Small intestine (tissue), 7 donors: ENCODE results near the gene BCS1L. TPM values are rescaled to one million over a fixed set of nuclear protein-coding genes. Genes with fewer than 3 reads are reported as not detected.

Source experiments
- DNase-seq, 2 donors: peaks; one replicate each; pipeline versions ENCODE4 v3.0.0 to v3.0.0-alpha.2; 2013
- FAIRE-seq: peaks from 2 replicates; lab custom pipeline; 2012; peaks lifted over from hg19 to GRCh38; lab: Jason Lieb, UNC
- H3K27ac ChIP-seq, 3 donors: one replicate each; pipeline ENCODE4 v1.5.1; 2013; ENCODE audit warnings: low read length in 2 of 3, mild to moderate bottlenecking in 2 of 3, control low read depth in 1 of 3, inconsistent platforms in 1 of 3, low read depth in 1 of 3, moderate library complexity in 1 of 3
- H3K27me3 ChIP-seq, 3 donors: one replicate each; pipeline ENCODE4 v1.6.1; 2013; ENCODE audit warnings: low read length in 3 of 3, inconsistent platforms in 1 of 3; ENCODE audit not compliant: control insufficient read depth in 3 of 3, insufficient read depth in 3 of 3
- H3K36me3 ChIP-seq, 3 donors: one replicate each; pipeline ENCODE4 v1.6.1; 2013; ENCODE audit warnings: low read length in 3 of 3, inconsistent platforms in 1 of 3, low read depth in 1 of 3, mild to moderate bottlenecking in 1 of 3, moderate library complexity in 1 of 3; ENCODE audit not compliant: control insufficient read depth in 3 of 3, insufficient read depth in 2 of 3
- H3K4me1 ChIP-seq, 3 donors: one replicate each; pipeline ENCODE4 v1.6.1; 2013; ENCODE audit warnings: low read length in 2 of 3, inconsistent platforms in 1 of 3, low read depth in 1 of 3, mild to moderate bottlenecking in 1 of 3, moderate library complexity in 1 of 3; ENCODE audit not compliant: control insufficient read depth in 3 of 3, insufficient read depth in 2 of 3
- H3K4me3 ChIP-seq, 3 donors: one replicate each; pipeline ENCODE4 v1.5.1; 2013; ENCODE audit warnings: low read length in 3 of 3, control low read depth in 1 of 3, inconsistent platforms in 1 of 3, low read depth in 1 of 3, mild to moderate bottlenecking in 1 of 3, moderate library complexity in 1 of 3
- H3K9me3 ChIP-seq, 2 donors: one replicate each; pipeline ENCODE4 v1.6.1; 2013; ENCODE audit warnings: low read depth in 1 of 2, low read length in 1 of 2; ENCODE audit not compliant: control insufficient read depth in 2 of 2, insufficient read depth in 1 of 2
- WGBS, 3 donors: extraction: QIAGEN DNeasy Blood & Tissue Kit; methylation state at CpG; one replicate each; pipeline ENCODE4 v1.1.7; 2013; 5-methylcytosine and 5-hydroxymethylcytosine counted together
- polyA plus RNA-seq, 4 donors: library from polyadenylated mRNA; stranded (reverse) in 3 of 4; unstranded in 1 of 4; fragments of 200-250 nt in 3 of 4; fragments of 120-200 nt in 1 of 4; gene quantifications; one replicate each; pipeline versions ENCODE4 v1.2.1 to v1.2.3, GENCODE V29; 2013
- donor health status: healthy with polysubstance abuse.
- donor health status: control.
- donor health status: control.
- donor health status: Bipolar disorder and iron deficiency.
- donor health status: healthy.

BCS1L gene
- polyA plus RNA-seq, 4 donors: 18.9 to 42.7 (median 28.6) TPM

DNA sequence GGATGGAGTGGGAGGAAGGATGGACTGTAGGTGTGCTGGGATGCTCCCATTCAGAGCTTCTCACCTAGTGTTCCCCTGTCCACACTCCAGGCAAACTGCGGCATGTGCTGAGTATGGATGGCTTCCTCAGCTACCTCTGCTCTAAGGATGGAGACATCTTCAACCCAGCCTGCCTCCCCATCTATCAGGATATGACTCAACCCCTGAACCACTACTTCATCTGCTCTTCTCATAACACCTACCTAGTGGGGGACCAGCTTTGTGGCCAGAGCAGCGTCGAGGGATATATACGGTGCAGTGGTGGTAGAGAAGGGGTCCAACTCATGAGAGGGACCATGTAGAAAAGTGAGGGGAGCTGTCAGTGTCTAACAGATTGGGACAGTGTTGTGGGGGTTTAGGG, 31.5 kb upstream of the BCS1L start:
- WGBS, 3 donors: 87 to 92% (median 90%) methylated on average over 4 of the region's 4 CpGs
- Histone ChIP-seq H3K4me3 (no peak overlapping the region), H3K27ac (no peak overlapping the region), H3K9me3 (no peaks in the 10 kb centered on the region), H3K27me3 (no peaks in the 10 kb centered on the region), H3K4me1 (no peaks in the 10 kb centered on the region), H3K36me3 (no peaks in the 10 kb centered on the region)
- DNase-seq (no peak), FAIRE-seq (no peak)

DNA sequence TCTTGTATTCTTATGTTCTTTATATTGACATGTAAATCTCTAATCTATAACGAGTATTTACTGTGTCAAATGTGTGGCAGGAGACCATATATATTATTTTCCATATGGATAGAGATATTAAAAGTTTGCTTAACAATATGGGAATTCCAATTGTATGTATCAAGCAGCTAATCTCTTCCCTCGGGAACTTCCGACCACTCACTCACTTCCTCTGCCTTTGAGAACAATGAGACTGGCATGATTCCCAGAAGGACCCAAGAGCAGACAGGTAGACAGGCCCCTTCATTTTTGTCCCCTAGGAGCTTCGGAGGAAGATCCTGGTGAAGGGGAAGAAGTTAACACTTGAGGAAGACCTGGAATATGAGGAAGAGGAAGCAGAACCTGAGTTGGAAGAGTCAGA, 27.6 kb upstream of the BCS1L start:
- no peak overlapping the region for H3K4me3 ChIP-seq
- H3K27ac ChIP-seq: no peak overlapping the region
- WGBS, 3 donors: 47 to 65% (median 54%) methylated on average over 4 of the region's 4 CpGs
- H3K9me3 ChIP-seq: no peaks in the 10 kb centered on the region
- no peak for DNase-seq
- H3K36me3 ChIP-seq: peaks cover 4 to 25% (median 9%) of the 10 kb centered on the region in 3 donors
- FAIRE-seq: no peak
- H3K4me1 ChIP-seq: no peaks in the 10 kb centered on the region
- no peaks in the 10 kb centered on the region for H3K27me3 ChIP-seq

DNA sequence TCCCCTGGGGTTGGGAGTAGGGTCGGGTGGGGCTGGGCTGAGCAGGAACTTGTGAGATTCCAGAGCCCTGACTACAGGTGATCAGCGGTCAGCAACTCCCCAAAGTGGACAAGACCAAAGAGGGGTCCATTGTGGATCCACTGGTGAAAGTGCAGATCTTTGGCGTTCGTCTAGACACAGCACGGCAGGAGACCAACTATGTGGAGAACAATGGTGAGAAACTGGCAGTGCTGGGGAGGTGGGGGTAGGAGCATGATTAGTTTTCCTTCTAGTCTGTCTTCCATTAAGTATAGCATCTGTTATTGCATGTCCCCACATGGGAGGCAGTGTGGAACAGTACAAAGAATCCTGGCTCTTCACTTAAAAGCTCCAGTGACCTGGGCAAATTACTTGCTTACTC, 23.8 kb upstream of the BCS1L start:
- Histone ChIP-seq H3K27ac (no peak overlapping the region), H3K9me3 (no peaks in the 10 kb centered on the region), H3K4me1 (no peaks in the 10 kb centered on the region), H3K27me3 (no peaks in the 10 kb centered on the region), H3K4me3 (no peak overlapping the region), H3K36me3 (peaks cover 18 to 48% (median 24%) of the 10 kb centered on the region in 3 donors)
- FAIRE-seq (no peak), DNase-seq (no peak)
- WGBS, 3 donors: 92 to 96% (median 95%) methylated on average over 5 of the region's 5 CpGs

DNA sequence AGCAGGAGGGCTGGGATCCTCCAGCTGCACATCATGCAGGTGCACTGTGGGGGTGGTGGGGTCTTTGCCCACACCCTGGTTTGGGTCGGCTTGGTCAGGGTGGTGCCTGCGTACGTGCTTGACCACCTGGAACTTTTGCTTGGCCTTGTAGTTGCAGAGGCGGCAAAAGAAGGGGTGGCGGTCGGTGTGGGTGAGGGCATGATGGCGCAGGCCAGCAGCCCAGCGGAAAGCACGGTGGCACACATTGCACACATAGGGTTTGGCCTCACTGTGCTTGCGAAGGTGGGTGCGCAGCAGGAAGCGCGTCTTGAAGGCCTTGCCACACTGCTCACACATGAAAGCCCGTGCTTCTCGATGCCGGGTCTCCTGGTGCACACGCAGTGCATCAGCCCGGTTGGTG, 21.1 kb upstream of the BCS1L start:
- no peak for FAIRE-seq
- no peaks in the 10 kb centered on the region for H3K27me3 ChIP-seq
- no peaks in the 10 kb centered on the region for H3K4me1 ChIP-seq
- H3K36me3 ChIP-seq: peaks cover 20 to 69% (median 24%) of the 10 kb centered on the region in 3 donors
- no peak for DNase-seq
- H3K9me3 ChIP-seq: no peaks in the 10 kb centered on the region
- WGBS, 3 donors: 97 to 98% (median 97%) methylated on average over 18 of the region's 18 CpGs
- H3K27ac ChIP-seq: no peak overlapping the region
- H3K4me3 ChIP-seq: no peak overlapping the region

DNA sequence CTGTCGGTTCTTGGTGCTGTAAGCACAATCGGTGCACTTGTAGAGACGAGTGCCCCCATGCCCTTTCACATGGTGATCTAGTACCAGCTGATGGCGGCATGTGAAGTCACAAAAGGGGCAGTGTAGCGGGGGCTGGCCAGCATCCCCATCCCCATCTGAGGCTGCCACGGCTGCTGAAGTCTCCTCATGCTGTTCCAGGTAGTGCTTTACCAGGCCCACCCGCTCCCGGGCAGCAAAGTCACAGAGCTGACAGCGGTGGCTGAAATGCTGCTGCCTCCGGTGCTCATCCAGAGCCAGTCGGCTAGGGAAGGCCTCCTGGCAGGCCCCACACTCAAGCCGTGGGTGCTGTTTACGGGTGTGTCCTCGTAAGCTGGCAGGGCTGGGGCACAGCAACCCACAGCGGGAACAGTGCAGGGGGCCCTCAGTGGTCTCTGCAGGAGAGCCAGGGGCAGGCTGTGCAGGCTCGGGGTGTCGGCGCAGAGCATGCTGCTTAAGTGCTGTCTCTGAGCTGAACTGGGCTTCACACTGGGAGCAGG, 17.3 kb upstream of the BCS1L start:
- DNase-seq: no peak
- WGBS, 3 donors: 92 to 94% (median 93%) methylated on average over 16 to 18 of the region's 18 CpGs
- no peaks in the 10 kb centered on the region for H3K9me3 ChIP-seq
- FAIRE-seq: no peak
- no peak overlapping the region for H3K27ac ChIP-seq
- H3K27me3 ChIP-seq: no peaks in the 10 kb centered on the region
- peaks cover 0 to 20% (median 0%) of the 10 kb centered on the region in 3 donors for H3K4me1 ChIP-seq
- H3K4me3 ChIP-seq: no peak overlapping the region
- peaks cover 22 to 74% (median 32%) of the 10 kb centered on the region in 3 donors for H3K36me3 ChIP-seq

DNA sequence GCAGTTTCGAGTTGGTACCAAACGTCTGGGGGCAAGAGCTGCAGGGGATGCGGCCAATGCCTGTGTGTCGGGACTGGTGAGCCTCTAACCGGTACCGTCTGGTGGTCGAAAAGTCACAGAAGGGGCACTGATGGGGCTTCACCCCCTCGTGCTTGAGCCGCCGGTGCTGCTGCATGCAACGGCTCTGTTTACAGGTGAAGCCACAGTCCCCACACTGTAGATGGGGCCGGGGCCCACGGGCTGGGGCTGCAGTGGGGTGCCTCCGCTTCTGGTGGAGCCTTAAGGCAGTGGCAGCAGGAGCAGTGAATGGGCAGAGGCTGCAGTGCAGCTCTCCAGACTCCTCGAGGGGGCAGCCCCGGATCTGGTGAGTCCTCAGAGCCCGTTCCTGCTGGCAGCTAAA, 16.7 kb upstream of the BCS1L start:
- FAIRE-seq (no peak), DNase-seq (no peak)
- Histone ChIP-seq H3K27ac (no peak overlapping the region), H3K9me3 (no peaks in the 10 kb centered on the region), H3K27me3 (no peaks in the 10 kb centered on the region), H3K36me3 (peaks cover 19 to 74% (median 32%) of the 10 kb centered on the region in 3 donors), H3K4me1 (peaks cover 0 to 20% (median 0%) of the 10 kb centered on the region in 3 donors), H3K4me3 (no peak overlapping the region)
- WGBS, 3 donors: 91 to 93% (median 93%) methylated on average over 17 of the region's 17 CpGs

DNA sequence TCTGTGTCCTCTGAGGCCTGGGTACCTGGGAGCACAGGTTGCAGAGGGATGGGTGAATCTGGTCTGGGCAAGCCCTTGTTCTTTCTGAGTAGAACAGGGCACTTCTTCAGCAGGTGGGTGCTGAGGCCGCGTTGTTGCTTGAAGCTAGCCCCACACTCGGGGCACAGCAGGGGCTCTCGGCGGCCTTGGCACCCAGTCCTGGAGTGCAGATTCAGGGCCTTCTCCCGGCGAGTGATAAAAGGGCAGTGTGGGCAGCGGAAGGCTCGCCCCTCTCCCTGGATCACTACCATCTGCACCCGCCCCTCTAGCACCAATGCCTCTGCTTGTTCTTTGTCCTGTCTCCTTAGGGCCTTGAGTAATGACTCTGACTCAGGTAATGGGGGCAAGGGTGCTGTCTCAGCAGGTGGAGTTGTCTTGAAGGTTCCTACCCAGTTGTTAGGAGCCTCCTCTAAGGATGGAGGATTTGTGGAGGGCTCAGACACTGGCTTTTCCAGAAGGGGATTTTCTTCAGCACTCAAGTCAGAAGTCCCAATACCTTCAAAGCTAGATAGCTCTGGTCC, 15.7 kb upstream of the BCS1L start:
- DNase-seq: no peak
- no peak for FAIRE-seq
- H3K36me3 ChIP-seq: peaks cover 11 to 72% (median 28%) of the 10 kb centered on the region in 3 donors
- peaks cover 0 to 20% (median 0%) of the 10 kb centered on the region in 3 donors for H3K4me1 ChIP-seq
- no peaks in the 10 kb centered on the region for H3K27me3 ChIP-seq
- H3K27ac ChIP-seq: no peak overlapping the region
- no peaks in the 10 kb centered on the region for H3K9me3 ChIP-seq
- WGBS, 3 donors: 86 to 93% (median 93%) methylated on average over 10 of the region's 10 CpGs
- no peak overlapping the region for H3K4me3 ChIP-seq

DNA sequence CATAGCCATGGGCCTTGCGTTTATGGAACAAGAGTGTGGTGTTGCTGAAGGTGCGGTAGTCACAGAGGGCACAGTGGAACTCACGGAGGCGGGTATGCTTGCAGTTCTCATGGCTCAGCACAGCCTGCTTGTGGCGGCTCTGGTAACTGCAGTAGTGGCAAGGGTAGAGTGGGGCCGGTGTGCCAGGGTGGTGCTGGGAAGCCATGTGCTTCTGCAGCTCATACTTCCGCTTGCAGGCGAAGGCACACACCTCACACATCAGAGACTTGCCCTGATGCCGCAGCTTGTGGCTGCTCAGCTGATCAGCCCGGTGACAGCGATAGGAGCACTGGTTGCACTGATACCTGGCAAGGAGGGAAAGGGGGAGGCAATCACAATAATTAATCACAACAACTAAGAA, 14.8 kb upstream of the BCS1L start:
- no peak overlapping the region for H3K4me3 ChIP-seq
- FAIRE-seq (no peak), DNase-seq (no peak)
- 89 to 91% (median 91%) methylated on average over 11 of the region's 11 CpGs for WGBS, 3 donors
- H3K9me3 ChIP-seq: no peaks in the 10 kb centered on the region
- peaks cover 0 to 20% (median 0%) of the 10 kb centered on the region in 3 donors for H3K4me1 ChIP-seq
- H3K27me3 ChIP-seq: no peaks in the 10 kb centered on the region
- H3K27ac ChIP-seq: peak overlapping the region in 1 of 3 donors; percentile 53
- H3K36me3 ChIP-seq: peaks cover 16 to 73% (median 30%) of the 10 kb centered on the region in 3 donors
